Ovary (tissue), 9 donors: ENCODE results near the gene KIAA1191. TPM values are rescaled to one million over a fixed set of nuclear protein-coding genes. Genes with fewer than 3 reads are reported as not detected.

ENCODE experiments used
- DNase-seq, 5 donors: peaks; one replicate each; pipeline ENCODE4 v3.0.0-alpha.2; 2019 to 2020
- H3K27ac ChIP-seq, 2 donors: fragments of 200-600 bp; one replicate each; pipeline versions ENCODE4 v1.5.1 to v1.8.0; 2019 to 2022
- H3K27me3 ChIP-seq: fragments of 200-600 bp; one replicate; pipeline ENCODE4 v1.8.0; 2022
- H3K36me3 ChIP-seq: fragments of 200-600 bp; sonication (generic); one replicate; pipeline ENCODE4 v1.5.1; 2019
- H3K4me1 ChIP-seq: one replicate; pipeline ENCODE4 v1.8.1; 2013; ENCODE audit warnings: mild to moderate bottlenecking, moderate library complexity; ENCODE audit not compliant: insufficient read depth
- H3K4me3 ChIP-seq: fragments of 200-600 bp; sonication (generic); one replicate; pipeline ENCODE4 v1.5.1; 2017
- H3K9me3 ChIP-seq, 2 donors: fragments of 200-600 bp in 1 of 2; sonication (generic) in 1 of 2; one replicate each; pipeline versions ENCODE4 v1.5.1 to v1.8.1; 2013 to 2019; ENCODE audit warnings: mild to moderate bottlenecking in 1 of 2, moderate library complexity in 1 of 2
- EP300 ChIP-seq: sonication (generic); formaldehyde crosslinking; IDR thresholded peaks from one replicate; pipeline ENCODE4 v1.6.1; 2017; ENCODE audit warnings: antibody characterized with exemption
- POLR2A ChIP-seq: fragments of 450-650 bp; IDR thresholded peaks from one replicate; pipeline ENCODE4 v1.6.1; 2017; ENCODE audit warnings: antibody characterized with exemption, mild to moderate bottlenecking, moderate library complexity
- WGBS, 3 donors: extraction: QIAGEN DNeasy Blood & Tissue Kit in 1 of 3; methylation state at CpG; one replicate each; pipeline versions ENCODE4 v1.1.5 to v1.1.7; 2013 to 2017; 5-methylcytosine and 5-hydroxymethylcytosine counted together
- intact Hi-C, 4 donors: fragments of 100-400 bp; cut with DNase I; formaldehyde crosslinking; loops; one replicate each; pipeline versions ENCODE4 v1.11.0 to v1.15.1; 2022 to 2023
- polyA plus RNA-seq, 2 donors: library from polyadenylated mRNA; stranded (reverse); fragments of 200-250 nt in 1 of 2; fragments of 350-450 nt in 1 of 2; fragmentation: Illumina TruSeq in 1 of 2; extraction: RNeasy Lipid Tissue Mini Kit (QIAGEN cat#74804) in 1 of 2; gene quantifications; one replicate each; pipeline ENCODE4 v1.2.3, GENCODE V29; 2013 to 2014
- total RNA-seq, 7 donors: library from RNA; depleted of rRNA in 2 of 7; stranded (reverse); fragments of >200 nt in 2 of 7; fragmentation: NEBNext Ultra II Directional in 3 of 7; extraction: Animal tissue kit (Norgen Biotek cat#: 25700) in 3 of 7; gene quantifications; one replicate each; pipeline versions ENCODE4 v1.1.0 to v1.2.4, GENCODE V29; 2016 to 2023
- TF ChIP-seq, protein P1 (sequence below), 3 donors: fragments of 450-650 bp in 2 of 3; fragments of 200-600 bp in 1 of 3; IDR thresholded peaks; one replicate each; pipeline versions ENCODE4 v1.5.1 to v1.8.0; 2016 to 2022; ENCODE audit warnings: antibody characterized with exemption in 3 of 3, mild to moderate bottlenecking in 1 of 3
- donor health status: DM: no; HTN: no; CAD: no; lungs with moderate emphysema.
- donor health status: DM: no; HTN: no; CAD: no.
- donor health status: Bipolar disorder and iron deficiency.
- donor health status: DM: yes; HTN: yes; CAD: no.
- donor health status: DM: no; HTN: no; CAD: no.
- donor health status: DM: yes; HTN: yes; CAD: no.

The KIAA1191 gene
- total and polyA plus RNA-seq, 9 donors, result 87.5 to 166 (median 116) TPM

DNA sequence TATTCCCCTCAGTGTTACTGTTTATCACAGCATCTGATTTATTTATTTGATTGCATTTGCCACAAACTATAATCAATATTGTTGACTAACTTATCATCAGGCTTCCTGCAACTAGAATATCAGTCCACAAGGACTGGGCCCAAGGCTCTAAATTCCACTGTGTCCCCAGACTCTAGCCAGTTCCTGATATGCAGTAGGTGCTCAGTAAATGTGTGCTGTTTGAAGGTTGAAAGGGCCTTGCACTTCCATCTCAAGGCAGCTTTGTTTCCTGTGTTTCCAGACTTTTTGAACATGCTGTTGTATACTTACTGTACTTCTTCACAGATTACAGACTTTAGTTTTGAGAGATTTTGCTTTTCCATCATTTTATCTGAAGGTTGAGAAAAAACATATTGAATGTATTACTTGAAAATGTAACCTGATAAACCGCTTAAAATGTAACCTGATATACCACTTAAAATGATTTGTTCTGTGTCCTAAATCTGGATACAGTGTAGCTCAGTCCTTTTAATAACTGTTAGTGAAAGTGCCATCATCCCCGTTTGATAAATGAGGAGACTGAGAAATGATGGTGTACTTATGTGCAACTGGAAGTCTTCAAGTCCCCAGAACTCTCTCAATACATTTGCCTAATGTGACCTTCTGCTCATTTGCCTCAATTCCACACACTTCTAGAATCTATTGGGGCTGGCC, 18.7 kb downstream of the KIAA1191 start:
- no peak for DNase-seq

GRCh38 chr5:176342158-176342483, 19.4 kb downstream of the KIAA1191 start:
- Histone ChIP-seq H3K4me1 (no peaks in the 10 kb centered on the region), H3K9me3 (no peaks in the 10 kb centered on the region), H3K27ac (no peak overlapping the region), H3K4me3 (no peak overlapping the region), H3K27me3 (no peaks in the 10 kb centered on the region), H3K36me3 (no peaks in the 10 kb centered on the region)
- 89 to 97% (median 89%) methylated on average over 1 of the region's 1 CpG for WGBS, 3 donors
- TF ChIP-seq, protein P1, sequence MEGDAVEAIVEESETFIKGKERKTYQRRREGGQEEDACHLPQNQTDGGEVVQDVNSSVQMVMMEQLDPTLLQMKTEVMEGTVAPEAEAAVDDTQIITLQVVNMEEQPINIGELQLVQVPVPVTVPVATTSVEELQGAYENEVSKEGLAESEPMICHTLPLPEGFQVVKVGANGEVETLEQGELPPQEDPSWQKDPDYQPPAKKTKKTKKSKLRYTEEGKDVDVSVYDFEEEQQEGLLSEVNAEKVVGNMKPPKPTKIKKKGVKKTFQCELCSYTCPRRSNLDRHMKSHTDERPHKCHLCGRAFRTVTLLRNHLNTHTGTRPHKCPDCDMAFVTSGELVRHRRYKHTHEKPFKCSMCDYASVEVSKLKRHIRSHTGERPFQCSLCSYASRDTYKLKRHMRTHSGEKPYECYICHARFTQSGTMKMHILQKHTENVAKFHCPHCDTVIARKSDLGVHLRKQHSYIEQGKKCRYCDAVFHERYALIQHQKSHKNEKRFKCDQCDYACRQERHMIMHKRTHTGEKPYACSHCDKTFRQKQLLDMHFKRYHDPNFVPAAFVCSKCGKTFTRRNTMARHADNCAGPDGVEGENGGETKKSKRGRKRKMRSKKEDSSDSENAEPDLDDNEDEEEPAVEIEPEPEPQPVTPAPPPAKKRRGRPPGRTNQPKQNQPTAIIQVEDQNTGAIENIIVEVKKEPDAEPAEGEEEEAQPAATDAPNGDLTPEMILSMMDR (IDR thresholded peaks at IDR 0.05), result no peak
- TF ChIP-seq POLR2A (no peak), EP300 (no peak)
- intact Hi-C loops, result no loop called here
- DNase-seq, result no peak

More for the DNA sequence above, 18.7 kb downstream of the KIAA1191 start:
- H3K27me3 ChIP-seq, result no peaks in the 10 kb centered on the region
- H3K9me3 ChIP-seq, result no peaks in the 10 kb centered on the region
- no peak overlapping the region for H3K4me3 ChIP-seq
- H3K36me3 ChIP-seq, result no peaks in the 10 kb centered on the region
- WGBS, 3 donors, result 55 to 59% (median 55%) methylated on average over 2 of the region's 2 CpGs
- no peak overlapping the region for H3K27ac ChIP-seq
- TF ChIP-seq, protein P1 (IDR thresholded peaks at IDR 0.05), result no peak
- no peak for TF ChIP-seq POLR2A
- no peak for TF ChIP-seq EP300
- intact Hi-C loops, result no loop called here
- no peaks in the 10 kb centered on the region for H3K4me1 ChIP-seq

DNA sequence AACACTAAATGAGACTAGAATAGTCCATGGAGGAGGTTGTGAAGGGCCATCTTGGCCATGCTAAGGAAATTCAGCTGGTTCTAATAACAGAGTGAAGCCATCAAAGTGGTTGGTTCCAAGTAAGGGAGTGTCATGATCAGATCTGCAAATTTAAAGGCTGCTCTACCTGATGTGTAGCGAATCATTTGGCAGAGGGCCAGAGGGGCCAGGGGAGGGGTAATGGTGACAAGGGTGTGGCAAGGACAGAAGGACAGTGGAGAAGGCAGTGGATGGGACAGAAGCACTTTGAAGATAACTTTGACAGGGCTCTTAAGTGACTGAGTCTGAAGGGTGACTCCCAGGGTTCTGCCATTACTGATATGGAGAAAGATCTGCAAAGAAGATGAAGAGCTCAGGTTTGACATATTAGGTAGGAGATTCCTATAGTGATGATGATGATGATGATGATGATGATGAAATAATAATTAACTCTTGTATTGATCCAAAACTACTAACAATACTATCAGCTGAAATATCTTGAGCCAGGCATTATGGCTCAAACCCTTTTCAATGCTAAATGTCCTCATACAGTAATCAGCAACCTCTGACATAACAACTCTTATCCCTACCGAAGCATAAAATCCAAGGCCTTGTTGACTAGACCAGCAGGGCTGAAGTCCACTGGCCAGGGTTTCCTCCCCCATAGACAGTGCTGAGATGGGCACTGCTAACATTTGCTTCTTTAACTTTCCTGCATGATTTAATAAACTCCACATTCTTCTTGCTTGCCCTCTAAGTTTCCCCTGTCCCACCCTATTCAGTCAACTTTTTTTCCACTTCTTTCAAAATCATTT, 20.0 kb downstream of the KIAA1191 start:
- Histone ChIP-seq H3K27ac (no peak overlapping the region), H3K27me3 (no peaks in the 10 kb centered on the region), H3K36me3 (no peaks in the 10 kb centered on the region), H3K9me3 (no peaks in the 10 kb centered on the region), H3K4me1 (no peaks in the 10 kb centered on the region), H3K4me3 (no peak overlapping the region)
- WGBS, 3 donors, result 61 to 81% (median 68%) methylated on average over 2 of the region's 2 CpGs
- DNase-seq, result peak in 1 of 5 donors; percentile 31
- intact Hi-C loops, result no loop called here
- TF ChIP-seq, protein P1 (IDR thresholded peaks at IDR 0.05), result no peak
- TF ChIP-seq POLR2A (no peak), EP300 (no peak)

DNA sequence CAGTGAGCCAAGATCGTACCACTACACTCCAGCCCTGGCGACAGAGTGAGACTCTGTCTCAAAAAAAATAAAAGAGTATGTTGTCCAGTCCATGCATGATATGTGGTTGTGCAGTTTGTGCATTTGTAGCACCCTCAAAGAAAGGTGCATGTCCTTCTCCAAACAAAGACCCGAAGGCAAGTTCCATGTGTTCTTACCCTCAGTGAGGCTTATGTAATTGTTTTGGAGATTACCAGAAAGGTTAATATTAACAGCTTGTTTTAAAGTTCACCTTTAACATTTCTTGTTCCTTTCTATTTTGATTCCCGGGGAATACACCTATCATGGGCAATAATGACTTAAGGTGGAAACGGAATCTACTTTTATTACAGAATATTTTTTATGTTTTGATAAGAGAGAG, 22.3 kb downstream of the KIAA1191 start:
- H3K4me1 ChIP-seq, result no peaks in the 10 kb centered on the region
- DNase-seq, result no peak
- no peaks in the 10 kb centered on the region for H3K36me3 ChIP-seq
- no peak overlapping the region for H3K4me3 ChIP-seq
- H3K27me3 ChIP-seq, result no peaks in the 10 kb centered on the region
- 80 to 88% (median 83%) methylated on average over 5 of the region's 5 CpGs for WGBS, 3 donors
- no peak for TF ChIP-seq EP300
- TF ChIP-seq POLR2A, result no peak
- TF ChIP-seq, protein P1 (IDR thresholded peaks at IDR 0.05), result no peak
- intact Hi-C loops, result no loop called here
- H3K9me3 ChIP-seq, result no peaks in the 10 kb centered on the region
- no peak overlapping the region for H3K27ac ChIP-seq
